T-helper 2 cell treated with Interferon-gamma antibody and Interleukin-4, amounts not matched to agents 5 μg/mL and 100 μg/mL, for 36 hours (primary cell): ENCODE results near the gene ALOX12B.

Experiments
- DNase-seq: peaks from one replicate; pipeline ENCODE4 v3.0.0; 2021; ENCODE audit warnings: low spot score
- H3K27ac Mint-ChIP-seq: one replicate; pipeline ENCODE4 v1.8.0; 2021; ENCODE audit warnings: mild to moderate bottlenecking, mixed read lengths
- H3K27me3 Mint-ChIP-seq: one replicate; pipeline ENCODE4 v1.8.0; 2021; ENCODE audit warnings: low read depth, mixed read lengths
- H3K36me3 Mint-ChIP-seq: one replicate; pipeline ENCODE4 v1.8.0; 2021; ENCODE audit warnings: low read depth, mixed read lengths
- H3K4me1 Mint-ChIP-seq: one replicate; pipeline ENCODE4 v1.8.0; 2021; ENCODE audit warnings: low read depth, mixed read lengths
- H3K4me3 Mint-ChIP-seq: one replicate; pipeline ENCODE4 v1.8.0; 2022; ENCODE audit warnings: mild to moderate bottlenecking, moderate library complexity, mixed read lengths
- H3K9me3 Mint-ChIP-seq: one replicate; pipeline ENCODE4 v1.8.0; 2021; ENCODE audit warnings: mixed read lengths

Gene ALOX12B

GRCh38 chr17:8087075-8087951 lies at the start of gene ALOX12B:
Gene ALOX12B, minus strand, starts transcription at chr17:8087716. Its CDS starts 274 bp downstream, at chr17:8087442.
- no peaks in the 10 kb centered on the region for H3K9me3 Mint-ChIP-seq
- no peak within 1 kb of the TSS for H3K4me3 Mint-ChIP-seq
- peaks cover 26% of the 10 kb centered on the region for H3K27me3 Mint-ChIP-seq
- H3K36me3 Mint-ChIP-seq, result no peaks in the 10 kb centered on the region
- no peak within 1 kb of the TSS for H3K27ac Mint-ChIP-seq
- H3K4me1 Mint-ChIP-seq, result no peaks in the 10 kb centered on the region
- no peak for DNase-seq

GRCh38 chr17:8133941-8134340 lies 46.4 kb upstream of the ALOX12B start:
- peaks cover 2% of the 10 kb centered on the region for H3K4me1 Mint-ChIP-seq

DNA sequence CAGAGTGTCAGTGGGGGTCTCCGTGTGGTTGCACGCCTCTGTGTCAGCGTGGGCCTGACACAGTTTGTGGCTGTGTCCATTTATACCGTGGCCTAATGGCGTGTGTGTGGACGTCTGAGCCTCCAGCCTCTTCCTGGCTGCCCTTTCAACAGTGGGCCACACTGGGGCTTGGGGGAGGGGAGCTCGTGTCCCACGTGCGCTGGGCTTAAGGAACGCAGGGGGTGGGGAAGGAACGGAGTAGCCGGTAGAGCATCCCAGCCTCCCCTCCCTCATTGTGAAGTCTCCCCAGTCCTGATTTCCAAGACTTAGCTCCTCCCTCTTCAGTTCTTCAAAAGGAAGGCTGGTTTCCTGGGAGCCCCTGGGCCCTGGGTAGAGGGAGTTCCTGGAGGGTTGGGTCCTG lies 45.9 kb upstream of the ALOX12B start:
- Mint-ChIP-seq H3K27ac (no peak overlapping the region), H3K9me3 (no peaks in the 10 kb centered on the region)

More at GRCh38 chr17:8133941-8134340, 46.4 kb upstream of the ALOX12B start:
- H3K36me3 Mint-ChIP-seq, result no peaks in the 10 kb centered on the region
- H3K27ac Mint-ChIP-seq, result no peak overlapping the region
- no peak overlapping the region for H3K4me3 Mint-ChIP-seq
- DNase-seq, result no peak
- H3K27me3 Mint-ChIP-seq, result peaks cover 16% of the 10 kb centered on the region
- no peaks in the 10 kb centered on the region for H3K9me3 Mint-ChIP-seq

GRCh38 chr17:8131844-8132441 lies 44.4 kb upstream of the ALOX12B start:
- H3K9me3 Mint-ChIP-seq, result no peaks in the 10 kb centered on the region
- no peak overlapping the region for H3K27ac Mint-ChIP-seq
- DNase-seq, result no peak
- H3K4me3 Mint-ChIP-seq, result no peak overlapping the region
- H3K4me1 Mint-ChIP-seq, result peaks cover 6% of the 10 kb centered on the region
- no peaks in the 10 kb centered on the region for H3K36me3 Mint-ChIP-seq
- H3K27me3 Mint-ChIP-seq, result peaks cover 23% of the 10 kb centered on the region

More for the DNA sequence above, 45.9 kb upstream of the ALOX12B start:
- H3K27me3 Mint-ChIP-seq, result peaks cover 17% of the 10 kb centered on the region
- no peak overlapping the region for H3K4me3 Mint-ChIP-seq
- peaks cover 2% of the 10 kb centered on the region for H3K4me1 Mint-ChIP-seq
- DNase-seq, result no peak
- H3K36me3 Mint-ChIP-seq, result no peaks in the 10 kb centered on the region

- no peaks in the 10 kb centered on the region for H3K9me3 Mint-ChIP-seq
- peaks cover 31% of the 10 kb centered on the region for H3K4me1 Mint-ChIP-seq
- H3K36me3 Mint-ChIP-seq, result peaks cover under 1% of the 10 kb centered on the region
- no peak for DNase-seq
- no peak overlapping the region for H3K27ac Mint-ChIP-seq
- H3K27me3 Mint-ChIP-seq, result peaks cover 43% of the 10 kb centered on the region
- H3K4me3 Mint-ChIP-seq, result no peak overlapping the region
Measured at GRCh38 chr17:8128125-8128784, 40.7 kb upstream of the ALOX12B start.

GRCh38 chr17:8126491-8127066 lies 39.1 kb upstream of the ALOX12B start:
- no peaks in the 10 kb centered on the region for H3K9me3 Mint-ChIP-seq
- peak; percentile 57 for DNase-seq
- H3K27ac Mint-ChIP-seq, result peak overlapping the region; percentile 85
- H3K4me1 Mint-ChIP-seq, result peaks cover 39% of the 10 kb centered on the region
- H3K4me3 Mint-ChIP-seq, result peak overlapping the region; percentile 91
- peaks cover 2% of the 10 kb centered on the region for H3K36me3 Mint-ChIP-seq
- H3K27me3 Mint-ChIP-seq, result peaks cover 48% of the 10 kb centered on the region

DNA sequence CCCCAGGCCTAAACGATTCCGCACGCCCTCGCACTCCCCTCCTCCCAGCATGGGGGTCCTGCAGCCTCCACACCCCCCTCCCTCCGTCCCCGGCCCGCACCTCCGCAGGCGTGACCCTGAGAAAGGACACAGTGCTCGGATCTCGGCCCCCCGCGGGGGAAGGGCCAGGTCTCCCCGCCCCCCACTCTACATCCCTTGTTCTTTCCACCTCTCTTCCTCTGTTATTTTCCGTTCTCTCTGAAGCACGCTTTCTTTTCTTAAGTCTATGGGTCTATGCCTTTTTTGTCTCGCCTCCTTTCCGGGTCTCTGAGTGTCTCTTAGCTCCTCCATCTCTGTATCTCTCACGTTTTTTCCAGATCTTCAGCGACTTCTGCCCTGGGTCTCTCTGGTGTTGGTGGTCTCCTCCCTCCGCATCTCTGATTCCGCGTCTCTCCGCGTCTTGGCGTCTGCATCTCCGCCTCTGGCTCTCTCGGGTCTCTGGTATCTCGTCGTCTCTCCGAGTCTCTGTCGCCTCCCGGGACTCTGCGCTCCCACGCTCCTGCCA lies 38.5 kb upstream of the ALOX12B start:
- H3K4me1 Mint-ChIP-seq, result peaks cover 41% of the 10 kb centered on the region

GRCh38 chr17:8125154-8125946 lies 37.8 kb upstream of the ALOX12B start:
- H3K36me3 Mint-ChIP-seq, result peaks cover 2% of the 10 kb centered on the region
- peaks cover 46% of the 10 kb centered on the region for H3K4me1 Mint-ChIP-seq
- peaks cover 54% of the 10 kb centered on the region for H3K27me3 Mint-ChIP-seq
- no peaks in the 10 kb centered on the region for H3K9me3 Mint-ChIP-seq
- peak; percentile 83 for DNase-seq
- H3K27ac Mint-ChIP-seq, result peak overlapping the region; percentile 85
- peak overlapping the region; percentile 91 for H3K4me3 Mint-ChIP-seq

More for the DNA sequence above, 38.5 kb upstream of the ALOX12B start:
- DNase-seq, result peak; percentile 38
- H3K4me3 Mint-ChIP-seq, result peak overlapping the region; percentile 91
- peaks cover 2% of the 10 kb centered on the region for H3K36me3 Mint-ChIP-seq
- no peaks in the 10 kb centered on the region for H3K9me3 Mint-ChIP-seq
- H3K27me3 Mint-ChIP-seq, result peaks cover 47% of the 10 kb centered on the region
- H3K27ac Mint-ChIP-seq, result peak overlapping the region; percentile 85

DNA sequence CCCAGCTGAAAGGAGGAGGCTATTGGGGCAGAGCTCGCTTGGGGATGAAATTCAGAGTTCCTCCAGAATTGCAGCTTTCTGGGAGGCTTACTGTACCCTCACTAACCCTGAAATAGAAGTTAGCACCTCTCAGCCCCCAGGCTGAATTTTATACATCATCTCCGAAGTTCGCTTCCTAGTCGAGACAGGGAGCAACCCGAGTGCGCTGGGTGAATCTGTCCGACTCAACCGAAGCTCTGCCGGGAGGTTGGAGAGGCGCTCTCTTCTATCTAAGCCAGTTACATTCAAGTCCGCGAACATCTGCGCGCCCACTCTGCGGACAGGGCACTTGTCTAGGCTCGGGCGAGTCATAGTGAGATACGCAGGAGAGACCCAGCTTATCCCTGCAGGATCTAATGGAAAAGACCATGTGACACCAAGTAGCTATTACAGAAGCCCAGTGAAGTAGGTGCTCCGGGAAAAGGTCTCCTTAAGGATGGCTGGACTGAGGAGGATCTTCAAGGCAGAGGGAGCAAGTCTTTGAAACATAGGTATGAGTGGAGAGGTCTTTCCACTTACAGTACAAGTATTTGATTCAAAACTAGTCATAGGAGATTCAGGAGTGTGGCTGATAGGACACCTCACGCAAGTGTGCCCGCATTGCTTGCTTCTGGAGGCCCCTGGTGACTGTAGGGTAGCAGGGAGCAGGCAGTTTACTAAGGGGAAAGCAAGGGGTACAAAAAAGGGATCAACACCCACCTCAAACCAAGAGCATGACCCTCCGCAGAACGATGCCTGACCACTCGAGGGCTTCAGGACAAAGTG lies 37.0 kb upstream of the ALOX12B start:
- DNase-seq, result peak; percentile 22
- H3K9me3 Mint-ChIP-seq, result no peaks in the 10 kb centered on the region

DNA sequence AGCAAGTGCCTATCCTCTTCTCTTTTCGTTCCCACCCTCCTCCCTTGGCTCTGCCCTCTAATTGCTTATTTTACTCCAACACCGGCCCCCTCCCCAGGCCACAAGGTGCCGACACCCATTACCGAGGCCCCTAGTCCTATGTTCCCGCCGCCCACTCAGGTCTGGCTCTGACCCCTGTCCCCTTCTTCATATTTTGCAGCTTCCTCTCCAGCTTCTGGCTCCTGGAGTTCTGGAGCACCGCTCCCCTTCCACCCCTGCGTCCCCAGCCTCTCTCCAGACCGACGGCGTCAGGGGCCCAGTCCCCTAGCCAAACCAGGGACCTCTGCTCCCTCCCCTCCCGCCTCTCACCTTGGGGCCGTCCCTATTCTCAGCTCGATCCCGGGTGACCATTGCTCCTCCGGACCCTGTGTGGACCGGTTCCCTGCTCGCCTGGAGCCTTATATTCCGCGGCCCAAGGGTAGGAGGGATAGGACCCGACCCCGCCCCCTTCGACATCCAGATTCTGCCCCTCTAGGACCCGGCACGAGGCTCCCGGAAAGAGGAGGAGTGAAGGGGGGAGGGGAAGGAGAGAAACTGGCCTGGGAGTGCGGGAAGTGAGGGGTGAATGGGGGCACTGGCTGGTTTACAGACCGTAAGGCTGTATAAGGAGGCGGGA lies 36.3 kb upstream of the ALOX12B start, which contains the start of gene HES7:
Gene HES7 (minus strand): TSS at position 412 of the 655 bp plus-strand sequence. CDS start 22 bp downstream, at position 390.
- no peaks in the 10 kb centered on the region for H3K9me3 Mint-ChIP-seq
- peaks cover 58% of the 10 kb centered on the region for H3K4me1 Mint-ChIP-seq
- peak within 1 kb of the TSS; percentile 91 for H3K4me3 Mint-ChIP-seq
- peak within 1 kb of the TSS; percentile 79 for H3K27ac Mint-ChIP-seq
- no peak for DNase-seq
- peaks cover 52% of the 10 kb centered on the region for H3K27me3 Mint-ChIP-seq
- peaks cover 2% of the 10 kb centered on the region for H3K36me3 Mint-ChIP-seq

More for the DNA sequence above, 37.0 kb upstream of the ALOX12B start:
- H3K4me3 Mint-ChIP-seq, result peak overlapping the region; percentile 91
- H3K4me1 Mint-ChIP-seq, result peaks cover 53% of the 10 kb centered on the region
- H3K27ac Mint-ChIP-seq, result peak overlapping the region; percentile 73
- peaks cover 49% of the 10 kb centered on the region for H3K27me3 Mint-ChIP-seq
- peaks cover 2% of the 10 kb centered on the region for H3K36me3 Mint-ChIP-seq

- Mint-ChIP-seq H3K4me1 (peaks cover 65% of the 10 kb centered on the region), H3K36me3 (peaks cover 2% of the 10 kb centered on the region), H3K27me3 (peaks cover 55% of the 10 kb centered on the region), H3K4me3 (peak overlapping the region; percentile 91), H3K9me3 (no peaks in the 10 kb centered on the region), H3K27ac (peak overlapping the region; percentile 79)
- peak; percentile 50 for DNase-seq
Measured at GRCh38 chr17:8122924-8123694, 35.6 kb upstream of the ALOX12B start.
